HepG2 (cell line): ENCODE measurements around the gene NDUFB6. TPM values are rescaled to one million over a fixed set of nuclear protein-coding genes. Genes with fewer than 3 reads are reported as not detected.

Source experiments
- ATAC-seq: fragments of 200-7000 bp; cut with Tn5 transposase; 3 replicates; pipeline ENCODE4 v1.9.1; 2020; ENCODE audit warnings: mild to moderate bottlenecking, moderate library complexity
- BruUV-seq: library from RNA; stranded (reverse); fragments of 400-500 nt; replicated peaks from 2 replicates; lab custom pipeline; 2021; lab: Mats Ljungman, UMichigan
- CTCF ChIA-PET: fragments of 300-600 bp; formaldehyde crosslinking; extraction: SDS; loops from one replicate; lab custom pipeline; 2021; ENCODE audit warnings: low total read pairs, inconsistent platforms, low intra/inter-chr PET ratio; lab: Yijun Ruan, JAX
- POLR2A ChIA-PET: fragments of 350-600 bp; sonication (Branson Sonifier 250); formaldehyde crosslinking; loops from one replicate; lab custom pipeline; 2020; ENCODE audit warnings: antibody characterized with exemption, inconsistent platforms; lab: Yijun Ruan, JAX
- DNase-seq: peaks from one replicate; pipeline ENCODE4 v3.0.0-alpha.2; 2015; ENCODE audit warnings: low spot score
- FAIRE-seq: peaks from 3 replicates; lab custom pipeline; 2011; peaks lifted over from hg19 to GRCh38; lab: Jason Lieb, UNC
- H2AFZ ChIP-seq: one replicate; pipeline ENCODE4 v1.6.1; 2011; ENCODE audit warnings: low read length, inconsistent platforms
- H3K27ac ChIP-seq: fragments of 300-600 bp; 3 replicates; pipeline ENCODE4 v1.8.0; 2011; ENCODE audit warnings: mixed run types, mild to moderate bottlenecking, mixed read lengths, low read length, inconsistent platforms; ENCODE audit not compliant: insufficient read depth; ENCODE audit errors: extremely low read length
- H3K27me3 ChIP-seq, 2 experiments: fragments of 200-600 bp in 1 of 2; 2 replicates in 1 of 2; 3 replicates in 1 of 2; pipeline versions ENCODE4 v1.6.0 to v1.8.0; 2011; ENCODE audit warnings: low read length in 2 of 2, mild to moderate bottlenecking in 2 of 2, moderate library complexity in 2 of 2, inconsistent platforms in 1 of 2; ENCODE audit not compliant: insufficient read depth in 2 of 2, control insufficient read depth in 1 of 2
- H3K36me3 ChIP-seq, 2 experiments: fragments of 200-600 bp in 1 of 2; replicated peaks in 1 of 2; 2 replicates in 1 of 2; 3 replicates in 1 of 2; pipeline versions ENCODE4 v1.5.1 to v1.8.0; 2011; ENCODE audit warnings: low read length in 2 of 2, inconsistent platforms in 1 of 2; ENCODE audit not compliant: insufficient read depth in 2 of 2, control insufficient read depth in 1 of 2
- H3K4me1 ChIP-seq: 2 replicates; pipeline ENCODE4 v1.5.1; 2012; ENCODE audit warnings: low read length, inconsistent platforms; ENCODE audit not compliant: insufficient read depth
- H3K4me2 ChIP-seq: 2 replicates; pipeline ENCODE4 v1.6.0; 2011; ENCODE audit warnings: low read depth, low read length, inconsistent platforms
- H3K4me3 ChIP-seq, 3 experiments: fragments of 200-600 bp in 1 of 3; sonication (generic), shearing (Covaris generic) in 1 of 3; replicated peaks in 1 of 3; 2 replicates each; pipeline ENCODE4 v1.5.1; 2011 to 2016; ENCODE audit warnings: low read length in 3 of 3, inconsistent platforms in 2 of 3, low read depth in 2 of 3, mild to moderate bottlenecking in 2 of 3, control low read depth in 1 of 3, mixed read lengths in 1 of 3; ENCODE audit not compliant: insufficient read depth in 1 of 3
- H3K79me2 ChIP-seq: one replicate; pipeline ENCODE4 v1.6.1; 2011; ENCODE audit warnings: low read length, inconsistent platforms; ENCODE audit not compliant: insufficient read depth
- H3K9ac ChIP-seq: 2 replicates; pipeline ENCODE4 v1.6.0; 2011; ENCODE audit warnings: mild to moderate bottlenecking, low read depth, low read length, inconsistent platforms; ENCODE audit not compliant: insufficient read depth
- H3K9me3 ChIP-seq: 2 replicates; pipeline ENCODE4 v1.5.1; 2012; ENCODE audit warnings: mild to moderate bottlenecking, low read length
- H4K20me1 ChIP-seq: 2 replicates; pipeline ENCODE4 v1.6.0; 2011; ENCODE audit warnings: inconsistent platforms, mild to moderate bottlenecking, low read length, moderate library complexity; ENCODE audit not compliant: insufficient read depth
- CEBPB ChIP-seq: IDR thresholded peaks from 2 replicates; pipeline ENCODE4 v1.6.1; 2011; ENCODE audit warnings: low read depth, low read length, improper control_type of control experiment, borderline replicate concordance
- CEBPG ChIP-seq: IDR thresholded peaks from 2 replicates; pipeline ENCODE4 v1.6.1; 2016
- DZIP1 ChIP-seq: sonication (generic); formaldehyde crosslinking; IDR thresholded peaks from 2 replicates; pipeline ENCODE4 v1.5.0; 2020; ENCODE audit warnings: mild to moderate bottlenecking, missing genetic modification reagents
- ETS1 ChIP-seq: sonication (generic); formaldehyde crosslinking; IDR thresholded peaks from 2 replicates; pipeline ENCODE4 v1.4.0; 2020; ENCODE audit warnings: missing genetic modification reagents
- RERE ChIP-seq: IDR thresholded peaks from 2 replicates; pipeline ENCODE4 v1.6.1; 2016; ENCODE audit warnings: low read depth, missing genetic modification reagents, missing compliant biosample characterization
- WGBS: methylation state at CpG from one replicate; pipeline ENCODE4 v1.1.6; 2017; ENCODE audit warnings: low lambda C conversion rate; 5-methylcytosine and 5-hydroxymethylcytosine counted together
- in situ Hi-C: cut with HindIII; loops from 2 replicates; pipeline ENCODE4 v1.10.0; 2017; ENCODE audit warnings: low pct_unique_long_range_greater_than_20kb; ENCODE audit not compliant: extremely low pct_ligation_motif_present
- intact Hi-C: fragments of 100-400 bp; cut with micrococcal nuclease; formaldehyde crosslinking; loops from one replicate; pipeline ENCODE4 v1.10.0; 2022; ENCODE audit not compliant: unreplicated experiment
- polyA plus RNA-seq, 8 experiments: library from polyadenylated mRNA; depleted of rRNA in 3 of 8; stranded (reverse) in 7 of 8; unstranded in 1 of 8; fragments of >200 nt; fragmentation: Illumina TruSeq in 4 of 8; extraction: Trizol in 4 of 8; gene quantifications; 2 replicates each; pipeline versions ENCODE4 v1.2.1 to v1.2.3, GENCODE V29; 2011 to 2016; ENCODE audit warnings: low read depth in 4 of 8, missing spikeins in 1 of 8, mixed read lengths in 1 of 8; ENCODE audit not compliant: insufficient read depth in 1 of 8
- total RNA-seq, 5 experiments: library from RNA; depleted of rRNA; stranded (reverse); fragments of >200 nt; fragmentation: Illumina TruSeq; extraction: Trizol; gene quantifications; 2 replicates each; pipeline ENCODE4 v1.2.3, GENCODE V29; 2016; ENCODE audit warnings: low read depth in 1 of 5

NDUFB6 gene
- total and polyA plus RNA-seq, 2 of the 13 experiments (the other 11 are each of a cell fraction or from before 2014, with no cell fraction given) = 31.2 to 81.9 TPM

GRCh38 chr9:32554107-32554506 lies 18.9 kb downstream of the NDUFB6 start:
- H3K4me1 ChIP-seq = peaks cover 35% of the 10 kb centered on the region
- no peak for DNase-seq
- no peak for FAIRE-seq
- ChIA-PET CTCF (no interaction called here), POLR2A (no interaction called here)
- no peaks in the 10 kb centered on the region; a peak in 1 of 5 replicates for H3K27me3 ChIP-seq
- H2AFZ ChIP-seq = no peak overlapping the region
- H3K9ac ChIP-seq = no peak overlapping the region
- H3K36me3 ChIP-seq = no peaks in the 10 kb centered on the region
- ATAC-seq = no peak
- peaks cover 13% of the 10 kb centered on the region for H4K20me1 ChIP-seq
- peak; percentile 95 for TF ChIP-seq CEBPB
- no peak for TF ChIP-seq DZIP1 (CRISPR knock-in tag)
- TF ChIP-seq CEBPG (CRISPR knock-in tag) = peak; percentile 84
- TF ChIP-seq ETS1 (CRISPR knock-in tag) = no peak
- no peak for TF ChIP-seq RERE (CRISPR knock-in tag)
- H3K4me2 ChIP-seq = no peak overlapping the region
- no peak overlapping the region for H3K27ac ChIP-seq
- in situ Hi-C loops (no loop called here), intact Hi-C loops (no loop called here)
- no peak overlapping the region for H3K4me3 ChIP-seq
- BruUV-seq = no TSS peak
- H3K79me2 ChIP-seq = peaks cover 34% of the 10 kb centered on the region
- 92% methylated on average over 2 of the region's 2 CpGs for WGBS
- H3K9me3 ChIP-seq = no peaks in the 10 kb centered on the region
